Esophagus (tissue), 2 donors: ENCODE measurements around the gene CD151. TPM values are rescaled to one million over a fixed set of nuclear protein-coding genes. Genes with fewer than 3 reads are reported as not detected.

Source experiments
- H3K27ac ChIP-seq, 2 donors: one replicate each; pipeline ENCODE4 v1.5.1; 2013; ENCODE audit warnings: low read depth in 2 of 2, mild to moderate bottlenecking in 2 of 2, inconsistent platforms in 1 of 2, low read length in 1 of 2, moderate library complexity in 1 of 2
- H3K27me3 ChIP-seq, 2 donors: one replicate each; pipeline ENCODE4 v1.6.1; 2013; ENCODE audit warnings: low read length in 2 of 2, control low read depth in 1 of 2, mild to moderate bottlenecking in 1 of 2; ENCODE audit not compliant: insufficient read depth in 2 of 2, control insufficient read depth in 1 of 2
- H3K36me3 ChIP-seq, 2 donors: one replicate each; pipeline ENCODE4 v1.6.1; 2013; ENCODE audit warnings: low read length in 1 of 2; ENCODE audit not compliant: control insufficient read depth in 2 of 2, insufficient read depth in 2 of 2
- H3K4me1 ChIP-seq, 2 donors: one replicate each; pipeline ENCODE4 v1.6.1; 2013; ENCODE audit warnings: low read length in 1 of 2; ENCODE audit not compliant: control insufficient read depth in 2 of 2, insufficient read depth in 2 of 2
- H3K4me3 ChIP-seq, 2 donors: one replicate each; pipeline ENCODE4 v1.5.1; 2013; ENCODE audit warnings: low read length in 2 of 2, mild to moderate bottlenecking in 2 of 2, low read depth in 1 of 2, moderate library complexity in 1 of 2
- H3K9me3 ChIP-seq, 2 donors: one replicate each; pipeline ENCODE4 v1.6.1; 2013; ENCODE audit warnings: mild to moderate bottlenecking in 2 of 2, low read depth in 1 of 2, low read length in 1 of 2, moderate library complexity in 1 of 2; ENCODE audit not compliant: control insufficient read depth in 2 of 2, insufficient read depth in 1 of 2
- WGBS, 2 donors: extraction: QIAGEN DNeasy Blood & Tissue Kit; methylation state at CpG; one replicate each; pipeline ENCODE4 v1.1.7; 2013; 5-methylcytosine and 5-hydroxymethylcytosine counted together
- polyA plus RNA-seq, 2 donors: library from polyadenylated mRNA; stranded (reverse); fragments of 200-250 nt; gene quantifications; one replicate each; pipeline ENCODE4 v1.2.3, GENCODE V29; 2013
- donor health status: healthy with polysubstance abuse.
- donor health status: Bipolar disorder and iron deficiency.

Gene CD151
- polyA plus RNA-seq, 2 donors = 75.5 to 108 TPM

- Histone ChIP-seq H3K4me3 (no peak overlapping the region), H3K27me3 (no peaks in the 10 kb centered on the region), H3K36me3 (peaks cover 3 to 34% of the 10 kb centered on the region in 2 donors), H3K4me1 (peaks cover 2 to 21% of the 10 kb centered on the region in 2 donors), H3K9me3 (no peaks in the 10 kb centered on the region), H3K27ac (no peak overlapping the region)
- WGBS, 2 donors = 74 to 80% methylated on average over 24 to 25 of the region's 25 CpGs
These were observed 7.3 kb downstream of the CD151 start for GRCh38 chr11:839875-840617.

- H3K27ac ChIP-seq = peak overlapping the region; percentile 72 to 79
These were observed 9.2 kb downstream of the CD151 start for GRCh38 chr11:841981-842369.

GRCh38 chr11:842370-843002 lies 9.7 kb downstream of the CD151 start, which contains the start of the genes POLR2L and TSPAN4:
Gene POLR2L (minus strand): TSS chr11:842529. CDS start chr11:842508, 21 bp downstream.
Gene TSPAN4 (plus strand): TSS chr11:842852. CDS start chr11:850305, 7,453 bp downstream.
- peaks cover 0 to 21% of the 10 kb centered on the region in 2 donors for H3K36me3 ChIP-seq
- peak within 1 kb of the TSS; percentile 72 to 92 for H3K4me3 ChIP-seq
- H3K4me1 ChIP-seq = peaks cover 10 to 23% of the 10 kb centered on the region in 2 donors
- H3K27ac ChIP-seq = peak within 1 kb of the TSS; percentile 72 to 79
- no peaks in the 10 kb centered on the region for H3K27me3 ChIP-seq
- 0% methylated on average over 59 to 87 of the region's 87 CpGs for WGBS, 2 donors
- no peaks in the 10 kb centered on the region for H3K9me3 ChIP-seq

More at GRCh38 chr11:841981-842369, 9.2 kb downstream of the CD151 start:
- 0 to 1% methylated on average over 27 of the region's 27 CpGs for WGBS, 2 donors
- Histone ChIP-seq H3K4me1 (peaks cover 10 to 23% of the 10 kb centered on the region in 2 donors), H3K36me3 (peaks cover 3 to 26% of the 10 kb centered on the region in 2 donors), H3K27me3 (no peaks in the 10 kb centered on the region), H3K9me3 (no peaks in the 10 kb centered on the region), H3K4me3 (peak overlapping the region; percentile 72 to 92)

- peak overlapping the region; percentile 72 to 92 for H3K4me3 ChIP-seq
- no peaks in the 10 kb centered on the region for H3K27me3 ChIP-seq
- H3K27ac ChIP-seq = peak overlapping the region; percentile 72 to 79
- no peaks in the 10 kb centered on the region for H3K9me3 ChIP-seq
- peaks cover 0 to 16% of the 10 kb centered on the region in 2 donors for H3K36me3 ChIP-seq
- H3K4me1 ChIP-seq = peaks cover 10 to 23% of the 10 kb centered on the region in 2 donors
- 0 to 1% methylated on average over 36 to 53 of the region's 53 CpGs for WGBS, 2 donors
These were observed 10.5 kb downstream of the CD151 start for GRCh38 chr11:843086-843734.

GRCh38 chr11:843818-844692 lies 11.3 kb downstream of the CD151 start:
- peak overlapping the region; percentile 72 to 92 for H3K4me3 ChIP-seq
- H3K27ac ChIP-seq = peak overlapping the region; percentile 72 to 79
- H3K36me3 ChIP-seq = peaks cover 0 to 8% of the 10 kb centered on the region in 2 donors
- 4 to 7% methylated on average over 21 to 25 of the region's 25 CpGs for WGBS, 2 donors
- peaks cover 14 to 23% of the 10 kb centered on the region in 2 donors for H3K4me1 ChIP-seq
- H3K9me3 ChIP-seq = no peaks in the 10 kb centered on the region
- no peaks in the 10 kb centered on the region for H3K27me3 ChIP-seq

- Histone ChIP-seq H3K4me3 (peak overlapping the region in 1 of 2 donors; percentile 72), H3K27ac (peak overlapping the region; percentile 72 to 79), H3K4me1 (peaks cover 19 to 25% of the 10 kb centered on the region in 2 donors), H3K27me3 (peaks cover 0 to 5% of the 10 kb centered on the region in 2 donors), H3K36me3 (peaks cover 0 to 3% of the 10 kb centered on the region in 2 donors), H3K9me3 (no peaks in the 10 kb centered on the region)
- 28 to 32% methylated on average over 30 to 31 of the region's 31 CpGs for WGBS, 2 donors
These were observed 12.2 kb downstream of the CD151 start for GRCh38 chr11:844693-845644.

- Histone ChIP-seq H3K27ac (peak overlapping the region in 1 of 2 donors; percentile 79), H3K4me1 (peaks cover 19 to 22% of the 10 kb centered on the region in 2 donors), H3K36me3 (no peaks in the 10 kb centered on the region), H3K27me3 (peaks cover 0 to 5% of the 10 kb centered on the region in 2 donors), H3K9me3 (no peaks in the 10 kb centered on the region), H3K4me3 (no peak overlapping the region)
- WGBS, 2 donors = 41 to 44% methylated on average over 8 of the region's 8 CpGs
These were observed 13.2 kb downstream of the CD151 start for GRCh38 chr11:845872-846495.
